Measurements from ENCODE around the gene MRPS22. TPM values are rescaled to one million over a fixed set of nuclear protein-coding genes. Genes with fewer than 3 reads are reported as not detected.

Gene MRPS22
- total RNA-seq, 1 donor from 2014 or later, result 40.4 TPM

DNA sequence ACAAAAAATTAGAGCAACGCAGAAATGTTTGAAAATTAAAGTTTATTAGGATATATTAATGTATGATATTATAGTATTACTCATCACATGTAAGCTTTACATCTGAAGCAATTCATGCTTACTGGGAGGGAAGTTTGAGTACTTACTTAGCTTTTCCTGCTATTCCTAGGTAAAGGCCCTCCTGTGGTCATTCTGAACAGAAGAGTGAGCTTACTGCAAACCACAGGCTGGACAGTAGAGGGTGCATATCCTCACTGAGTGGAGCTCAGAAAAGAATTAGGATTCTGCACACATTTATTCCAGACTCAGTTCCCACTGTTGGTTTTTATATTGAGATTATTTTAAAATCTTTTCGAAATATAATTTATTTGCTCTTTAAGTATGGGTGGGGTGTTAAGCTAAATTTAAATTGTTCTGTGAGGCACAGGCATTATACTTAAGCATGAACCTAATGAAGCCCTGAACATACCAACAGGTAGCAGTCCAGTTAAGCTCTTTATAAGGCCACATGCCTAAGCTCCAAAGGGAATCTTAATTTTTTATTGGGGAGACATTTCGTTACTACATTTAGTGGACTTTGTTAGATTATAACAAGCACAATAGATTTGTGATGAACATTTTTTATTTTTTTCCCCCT, 10.2 kb downstream of the MRPS22 start:
- H3K9ac ChIP-seq (ENCODE audit: low read length), result no peak overlapping the region
- H2AFZ ChIP-seq (ENCODE audit: low read depth, low read length), result no peak overlapping the region
- peaks cover 32% of the 10 kb centered on the region for H4K20me1 ChIP-seq (ENCODE audit: insufficient read depth, low read length)
- peak; percentile 50 for DNase-seq (ENCODE audit: low read depth)
- peaks cover 27% of the 10 kb centered on the region for H3K36me3 Mint-ChIP-seq (ENCODE audit: low read depth, unreplicated experiment)
- no peaks in the 10 kb centered on the region for H3K9me3 ChIP-seq (ENCODE audit: insufficient read depth, low read depth, low read length)
- TF ChIP-seq EZH2 (IDR thresholded peaks at IDR 0.05; ENCODE audit: insufficient read depth, low read length), result no peak
- TF ChIP-seq, protein P1, sequence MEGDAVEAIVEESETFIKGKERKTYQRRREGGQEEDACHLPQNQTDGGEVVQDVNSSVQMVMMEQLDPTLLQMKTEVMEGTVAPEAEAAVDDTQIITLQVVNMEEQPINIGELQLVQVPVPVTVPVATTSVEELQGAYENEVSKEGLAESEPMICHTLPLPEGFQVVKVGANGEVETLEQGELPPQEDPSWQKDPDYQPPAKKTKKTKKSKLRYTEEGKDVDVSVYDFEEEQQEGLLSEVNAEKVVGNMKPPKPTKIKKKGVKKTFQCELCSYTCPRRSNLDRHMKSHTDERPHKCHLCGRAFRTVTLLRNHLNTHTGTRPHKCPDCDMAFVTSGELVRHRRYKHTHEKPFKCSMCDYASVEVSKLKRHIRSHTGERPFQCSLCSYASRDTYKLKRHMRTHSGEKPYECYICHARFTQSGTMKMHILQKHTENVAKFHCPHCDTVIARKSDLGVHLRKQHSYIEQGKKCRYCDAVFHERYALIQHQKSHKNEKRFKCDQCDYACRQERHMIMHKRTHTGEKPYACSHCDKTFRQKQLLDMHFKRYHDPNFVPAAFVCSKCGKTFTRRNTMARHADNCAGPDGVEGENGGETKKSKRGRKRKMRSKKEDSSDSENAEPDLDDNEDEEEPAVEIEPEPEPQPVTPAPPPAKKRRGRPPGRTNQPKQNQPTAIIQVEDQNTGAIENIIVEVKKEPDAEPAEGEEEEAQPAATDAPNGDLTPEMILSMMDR (IDR thresholded peaks at IDR 0.05; ENCODE audit: insufficient read depth, low read depth, low read length), result peak; percentile 77
- no peak overlapping the region for H3K4me3 Mint-ChIP-seq (ENCODE audit: unreplicated experiment)
- H3K4me1 Mint-ChIP-seq (ENCODE audit: low read depth, unreplicated experiment), result peaks cover 10% of the 10 kb centered on the region
- H3K27me3 Mint-ChIP-seq (ENCODE audit: low read depth, unreplicated experiment), result no peaks in the 10 kb centered on the region
- H3K27ac Mint-ChIP-seq (ENCODE audit: unreplicated experiment), result no peak overlapping the region
- H3K4me1 ChIP-seq (ENCODE audit: insufficient read depth, low read length), result no peaks in the 10 kb centered on the region
- FAIRE-seq, result no peak
- peaks cover 70% of the 10 kb centered on the region for H3K36me3 ChIP-seq (ENCODE audit: insufficient read depth, low read length)
- no peak overlapping the region for H3K4me3 ChIP-seq (ENCODE audit: insufficient read depth, low read depth, low read length)
- no peaks in the 10 kb centered on the region for H3K9me3 Mint-ChIP-seq (ENCODE audit: unreplicated experiment)
- H3K27me3 ChIP-seq (ENCODE audit: insufficient read depth, low read length), result no peaks in the 10 kb centered on the region
- no peak overlapping the region for H3K4me2 ChIP-seq (ENCODE audit: low read length)
- peaks cover 4% of the 10 kb centered on the region for H3K79me2 ChIP-seq (ENCODE audit: insufficient read depth, low read length)
- H3K27ac ChIP-seq (ENCODE audit: low read depth, low read length), result no peak overlapping the region

DNA sequence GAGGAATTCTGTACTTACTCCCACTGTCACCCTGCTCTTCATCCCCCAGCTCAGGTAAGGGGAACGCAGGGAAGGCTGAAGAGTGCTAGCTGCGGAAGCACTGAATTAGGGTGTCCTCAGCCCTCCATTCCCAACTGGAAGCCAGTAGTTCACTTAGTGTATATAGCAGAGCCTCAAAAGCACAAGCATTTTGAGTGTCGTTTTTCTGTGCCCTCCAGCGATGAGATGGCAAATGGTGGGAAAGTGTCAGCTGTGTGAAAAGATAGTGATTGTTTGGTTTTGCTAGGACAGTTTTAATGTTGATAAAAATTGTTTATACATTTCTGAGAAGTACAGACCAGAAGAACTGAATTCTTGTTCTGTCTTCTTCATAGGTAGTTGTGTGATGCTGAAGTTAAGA, 10.8 kb downstream of the MRPS22 start:
- FAIRE-seq (no peak), DNase-seq (ENCODE audit: low read depth) (no peak)
- H3K4me1 ChIP-seq (ENCODE audit: insufficient read depth, low read length), result no peaks in the 10 kb centered on the region
- no peaks in the 10 kb centered on the region for H3K9me3 ChIP-seq (ENCODE audit: insufficient read depth, low read depth, low read length)
- no peak overlapping the region for H3K4me2 ChIP-seq (ENCODE audit: low read length)
- Mint-ChIP-seq H3K36me3 (ENCODE audit: low read depth, unreplicated experiment) (peaks cover 31% of the 10 kb centered on the region), H3K4me1 (ENCODE audit: low read depth, unreplicated experiment) (peaks cover 10% of the 10 kb centered on the region), H3K9me3 (ENCODE audit: unreplicated experiment) (no peaks in the 10 kb centered on the region), H3K27me3 (ENCODE audit: low read depth, unreplicated experiment) (no peaks in the 10 kb centered on the region), H3K27ac (ENCODE audit: unreplicated experiment) (peak overlapping the region; percentile 41), H3K4me3 (ENCODE audit: unreplicated experiment) (no peak overlapping the region)
- no peak overlapping the region for H2AFZ ChIP-seq (ENCODE audit: low read depth, low read length)
- H3K36me3 ChIP-seq (ENCODE audit: insufficient read depth, low read length), result peaks cover 70% of the 10 kb centered on the region
- H3K27ac ChIP-seq (ENCODE audit: low read depth, low read length), result no peak overlapping the region
- no peak overlapping the region for H3K4me3 ChIP-seq (ENCODE audit: insufficient read depth, low read depth, low read length)
- H4K20me1 ChIP-seq (ENCODE audit: insufficient read depth, low read length), result peaks cover 32% of the 10 kb centered on the region
- H3K27me3 ChIP-seq (ENCODE audit: insufficient read depth, low read length), result no peaks in the 10 kb centered on the region
- TF ChIP-seq, protein P1 (IDR thresholded peaks at IDR 0.05; ENCODE audit: insufficient read depth, low read depth, low read length), result no peak
- no peak for TF ChIP-seq EZH2 (IDR thresholded peaks at IDR 0.05; ENCODE audit: insufficient read depth, low read length)
- H3K9ac ChIP-seq (ENCODE audit: low read length), result no peak overlapping the region
- peaks cover 4% of the 10 kb centered on the region for H3K79me2 ChIP-seq (ENCODE audit: insufficient read depth, low read length)

DNA sequence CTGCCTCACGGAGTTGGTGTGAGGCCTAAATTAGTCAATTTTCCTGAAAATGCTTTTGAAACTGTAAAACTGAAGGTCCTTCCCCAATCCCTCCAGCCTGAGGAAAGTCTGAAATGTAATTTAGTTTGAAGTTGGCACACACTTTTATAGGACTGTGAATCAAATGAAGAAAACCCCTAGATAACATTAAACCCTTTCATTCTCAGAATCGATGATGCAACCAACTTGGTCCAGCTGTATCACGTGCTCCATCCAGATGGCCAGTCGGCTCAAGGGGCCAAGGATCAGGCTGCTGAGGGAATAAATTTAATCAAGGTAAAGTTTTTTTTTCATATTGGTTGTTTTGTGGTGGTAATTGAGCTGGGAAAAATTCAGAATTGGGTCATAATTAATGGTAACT, 11.7 kb downstream of the MRPS22 start:
- peaks cover 4% of the 10 kb centered on the region for H3K79me2 ChIP-seq (ENCODE audit: insufficient read depth, low read length)
- H3K9ac ChIP-seq (ENCODE audit: low read length), result no peak overlapping the region
- H3K9me3 ChIP-seq (ENCODE audit: insufficient read depth, low read depth, low read length), result no peaks in the 10 kb centered on the region
- no peak overlapping the region for H3K27ac ChIP-seq (ENCODE audit: low read depth, low read length)
- Mint-ChIP-seq H3K36me3 (ENCODE audit: low read depth, unreplicated experiment) (peaks cover 29% of the 10 kb centered on the region), H3K4me3 (ENCODE audit: unreplicated experiment) (no peak overlapping the region), H3K27me3 (ENCODE audit: low read depth, unreplicated experiment) (no peaks in the 10 kb centered on the region), H3K27ac (ENCODE audit: unreplicated experiment) (peak overlapping the region; percentile 31), H3K9me3 (ENCODE audit: unreplicated experiment) (no peaks in the 10 kb centered on the region), H3K4me1 (ENCODE audit: low read depth, unreplicated experiment) (peaks cover 10% of the 10 kb centered on the region)
- H3K4me3 ChIP-seq (ENCODE audit: insufficient read depth, low read depth, low read length), result no peak overlapping the region
- no peaks in the 10 kb centered on the region for H3K4me1 ChIP-seq (ENCODE audit: insufficient read depth, low read length)
- peaks cover 32% of the 10 kb centered on the region for H4K20me1 ChIP-seq (ENCODE audit: insufficient read depth, low read length)
- no peak for DNase-seq (ENCODE audit: low read depth)
- no peaks in the 10 kb centered on the region for H3K27me3 ChIP-seq (ENCODE audit: insufficient read depth, low read length)
- FAIRE-seq, result no peak
- no peak for TF ChIP-seq EZH2 (IDR thresholded peaks at IDR 0.05; ENCODE audit: insufficient read depth, low read length)
- TF ChIP-seq, protein P1 (IDR thresholded peaks at IDR 0.05; ENCODE audit: insufficient read depth, low read depth, low read length), result no peak
- no peak overlapping the region for H3K4me2 ChIP-seq (ENCODE audit: low read length)
- no peak overlapping the region for H2AFZ ChIP-seq (ENCODE audit: low read depth, low read length)
- peaks cover 70% of the 10 kb centered on the region for H3K36me3 ChIP-seq (ENCODE audit: insufficient read depth, low read length)

Measured in astrocyte (in vitro differentiated cells and primary cell).